ENCODE measurements around the gene RXFP2. TPM values are rescaled to one million over a fixed set of nuclear protein-coding genes. Genes with fewer than 3 reads are reported as not detected.

Gene RXFP2
- total and polyA plus RNA-seq, 10 of the 15 experiments (the other 5 are each of a cell fraction or from before 2014, with no cell fraction given) = 0.01 to 0.05 TPM; not detected in 8

GRCh38 chr13:31774186-31774750, 34.9 kb downstream of the RXFP2 start (continued):
- TF ChIP-seq HSF1 (IDR thresholded peaks at IDR 0.05; ENCODE audit: low read depth, low read length) = no peak
- no peak for TF ChIP-seq USF2 (IDR thresholded peaks at IDR 0.05; ENCODE audit: borderline replicate concordance, low read depth, low read length)
- no peak for TF ChIP-seq LARP7 (IDR thresholded peaks at IDR 0.05)
- no peak for TF ChIP-seq ZBED1 (IDR thresholded peaks at IDR 0.05; ENCODE audit: borderline replicate concordance)

DNA sequence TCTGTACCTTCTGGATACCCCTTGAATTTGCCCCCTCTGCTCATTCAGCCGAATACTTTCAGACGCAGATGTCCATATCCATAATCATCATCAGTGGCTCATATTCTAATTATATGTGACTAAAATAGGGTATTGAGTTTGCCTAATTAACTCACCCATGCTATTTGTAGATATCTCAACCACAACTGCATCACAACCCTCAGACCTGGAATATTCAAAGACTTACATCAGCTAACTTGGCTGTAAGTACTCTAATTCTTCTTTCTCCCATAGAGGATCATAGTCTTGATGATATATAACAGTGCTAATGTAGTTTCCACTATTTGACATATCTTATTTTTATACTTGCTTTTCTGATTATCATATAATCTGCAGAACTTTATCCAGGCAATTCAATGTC, 35.8 kb downstream of the RXFP2 start:
- H3K4me3 ChIP-seq = no peak overlapping the region
- no TSS peak for BruUV-seq (replicated peaks)
- RAD21 ChIA-PET (ENCODE audit: unreplicated experiment) = no interaction called here
- H4K20me1 ChIP-seq (ENCODE audit: control insufficient read depth, insufficient read depth) = no peaks in the 10 kb centered on the region
- SMC1A ChIA-PET (ENCODE audit: uncharacterized antibody, unreplicated experiment) = no interaction called here
- no peaks in the 10 kb centered on the region for H3K4me1 ChIP-seq (ENCODE audit: control insufficient read depth, insufficient read depth, low read length)
- H2AFZ ChIP-seq (ENCODE audit: control insufficient read depth, low read depth, low read length) = no peak overlapping the region
- intact Hi-C loops (cut with micrococcal nuclease; ENCODE audit: unreplicated experiment) = no loop called here
- in situ Hi-C loops (cut with MboI) = no loop called here
- DNase-seq (ENCODE audit: low read depth, low spot score) = no peak
- no peak for FAIRE-seq
- POLR2A ChIA-PET = no interaction called here
- no peaks in the 10 kb centered on the region; a peak in 1 of 4 replicates for H3K27me3 ChIP-seq (replicated peaks in 1 of 2; ENCODE audit: control insufficient read depth in 2 of 2, insufficient read depth in 2 of 2, low read length in 1 of 2)
- no peak overlapping the region for H3K4me2 ChIP-seq (ENCODE audit: control insufficient read depth, insufficient read depth)
- H3K27ac ChIP-seq (ENCODE audit: control insufficient read depth, insufficient read depth) = no peak overlapping the region
- WGBS (ENCODE audit: insufficient coverage, insufficient replicate concordance, low lambda C conversion rate, missing lambda C conversion rate) = 94% methylated on average over 2 of the region's 2 CpGs
- no peaks in the 10 kb centered on the region for H3K79me2 ChIP-seq (ENCODE audit: control insufficient read depth, insufficient read depth, low read length)
- no peaks in the 10 kb centered on the region for H3K36me3 ChIP-seq (ENCODE audit: control insufficient read depth in 2 of 2, insufficient read depth in 2 of 2, low read length in 1 of 2)
- H3K9ac ChIP-seq (ENCODE audit: control insufficient read depth, insufficient read depth, low read length) = no peak overlapping the region
- no peaks in the 10 kb centered on the region for H3K9me3 ChIP-seq (replicated peaks; ENCODE audit: control insufficient read depth, insufficient read depth, low read length)
- ATAC-seq = no peak
- CTCF ChIA-PET = no interaction called here
- TF ChIP-seq ETV6 (conservative IDR thresholded peaks at IDR 0.05 in 1 of 2, IDR thresholded peaks at IDR 0.05 in 1 of 2; ENCODE audit: borderline replicate concordance in 1 of 2, low read depth in 1 of 2) = no peak
- no peak for TF ChIP-seq KAT2A (conservative IDR thresholded peaks at IDR 0.05; ENCODE audit: control insufficient read depth, low read depth, low read length)
- no peak for TF ChIP-seq BRCA1 (IDR thresholded peaks at IDR 0.05; ENCODE audit: low read depth, low read length)
- TF ChIP-seq MEF2B (IDR thresholded peaks at IDR 0.05; ENCODE audit: partially characterized antibody, poor library complexity, severe bottlenecking) = no peak
- TF ChIP-seq SMAD5 (IDR thresholded peaks at IDR 0.05; ENCODE audit: low read depth) = no peak
- no peak for TF ChIP-seq SMARCA5 (IDR thresholded peaks at IDR 0.05)
- TF ChIP-seq, protein P1, sequence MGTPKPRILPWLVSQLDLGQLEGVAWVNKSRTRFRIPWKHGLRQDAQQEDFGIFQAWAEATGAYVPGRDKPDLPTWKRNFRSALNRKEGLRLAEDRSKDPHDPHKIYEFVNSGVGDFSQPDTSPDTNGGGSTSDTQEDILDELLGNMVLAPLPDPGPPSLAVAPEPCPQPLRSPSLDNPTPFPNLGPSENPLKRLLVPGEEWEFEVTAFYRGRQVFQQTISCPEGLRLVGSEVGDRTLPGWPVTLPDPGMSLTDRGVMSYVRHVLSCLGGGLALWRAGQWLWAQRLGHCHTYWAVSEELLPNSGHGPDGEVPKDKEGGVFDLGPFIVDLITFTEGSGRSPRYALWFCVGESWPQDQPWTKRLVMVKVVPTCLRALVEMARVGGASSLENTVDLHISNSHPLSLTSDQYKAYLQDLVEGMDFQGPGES (IDR thresholded peaks at IDR 0.05) = no peak
- TF ChIP-seq SRF (IDR thresholded peaks at IDR 0.05; ENCODE audit: low read depth in 2 of 2, low read length in 2 of 2) = no peak
- no peak for TF ChIP-seq CHD2 (IDR thresholded peaks at IDR 0.05; ENCODE audit: borderline replicate concordance, low read depth, low read length)
- TF ChIP-seq ZBTB11 (CRISPR knock-in tag; IDR thresholded peaks at IDR 0.05) = no peak
- no peak for TF ChIP-seq MXI1 (IDR thresholded peaks at IDR 0.05; ENCODE audit: low read depth, low read length)
- no peak for TF ChIP-seq TAF1 (IDR thresholded peaks at IDR 0.05; ENCODE audit: borderline replicate concordance, low read depth, low read length)
